Lower leg skin (tissue), 3 donors: ENCODE data around the gene RPL29.

Source experiments
- POLR2A ChIP-seq, 2 donors: fragments of 450-650 bp; IDR thresholded peaks; one replicate each; pipeline ENCODE4 v1.6.1; 2016 to 2017; ENCODE audit warnings: antibody characterized with exemption in 2 of 2, mild to moderate bottlenecking in 1 of 2, moderate library complexity in 1 of 2
- TF ChIP-seq, protein P1 (sequence below), 3 donors: fragments of 450-650 bp; IDR thresholded peaks; one replicate each; pipeline ENCODE4 v1.5.1; 2016; ENCODE audit warnings: antibody characterized with exemption in 3 of 3, mild to moderate bottlenecking in 3 of 3, moderate library complexity in 2 of 3

DNA sequence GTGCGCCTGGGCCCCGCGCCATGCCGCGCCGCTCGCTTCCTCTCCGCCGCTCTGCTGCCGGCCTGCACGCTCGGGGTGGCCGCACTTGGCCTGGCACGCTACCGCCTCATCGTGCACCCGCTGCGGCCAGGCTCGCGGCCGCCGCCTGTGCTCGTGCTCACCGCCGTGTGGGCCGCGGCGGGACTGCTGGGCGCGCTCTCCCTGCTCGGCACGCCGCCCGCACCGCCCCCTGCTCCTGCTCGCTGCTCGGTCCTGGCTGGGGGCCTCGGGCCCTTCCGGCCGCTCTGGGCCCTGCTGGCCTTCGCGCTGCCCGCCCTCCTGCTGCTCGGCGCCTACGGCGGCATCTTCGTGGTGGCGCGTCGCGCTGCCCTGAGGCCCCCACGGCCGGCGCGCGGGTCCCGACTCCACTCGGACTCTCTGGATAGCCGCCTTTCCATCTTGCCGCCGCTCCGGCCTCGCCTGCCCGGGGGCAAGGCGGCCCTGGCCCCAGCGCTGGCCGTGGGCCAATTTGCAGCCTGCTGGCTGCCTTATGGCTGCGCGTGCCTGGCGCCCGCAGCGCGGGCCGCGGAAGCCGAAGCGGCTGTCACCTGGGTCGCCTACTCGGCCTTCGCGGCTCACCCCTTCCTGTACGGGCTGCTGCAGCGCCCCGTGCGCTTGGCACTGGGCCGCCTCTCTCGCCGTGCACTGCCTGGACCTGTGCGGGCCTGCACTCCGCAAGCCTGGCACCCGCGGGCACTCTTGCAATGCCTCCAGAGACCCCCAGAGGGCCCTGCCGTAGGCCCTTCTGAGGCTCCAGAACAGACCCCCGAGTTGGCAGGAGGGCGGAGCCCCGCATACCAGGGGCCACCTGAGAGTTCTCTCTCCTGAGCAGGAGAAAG is 39.6 kb downstream of the RPL29 start:
- TF ChIP-seq, protein P1, sequence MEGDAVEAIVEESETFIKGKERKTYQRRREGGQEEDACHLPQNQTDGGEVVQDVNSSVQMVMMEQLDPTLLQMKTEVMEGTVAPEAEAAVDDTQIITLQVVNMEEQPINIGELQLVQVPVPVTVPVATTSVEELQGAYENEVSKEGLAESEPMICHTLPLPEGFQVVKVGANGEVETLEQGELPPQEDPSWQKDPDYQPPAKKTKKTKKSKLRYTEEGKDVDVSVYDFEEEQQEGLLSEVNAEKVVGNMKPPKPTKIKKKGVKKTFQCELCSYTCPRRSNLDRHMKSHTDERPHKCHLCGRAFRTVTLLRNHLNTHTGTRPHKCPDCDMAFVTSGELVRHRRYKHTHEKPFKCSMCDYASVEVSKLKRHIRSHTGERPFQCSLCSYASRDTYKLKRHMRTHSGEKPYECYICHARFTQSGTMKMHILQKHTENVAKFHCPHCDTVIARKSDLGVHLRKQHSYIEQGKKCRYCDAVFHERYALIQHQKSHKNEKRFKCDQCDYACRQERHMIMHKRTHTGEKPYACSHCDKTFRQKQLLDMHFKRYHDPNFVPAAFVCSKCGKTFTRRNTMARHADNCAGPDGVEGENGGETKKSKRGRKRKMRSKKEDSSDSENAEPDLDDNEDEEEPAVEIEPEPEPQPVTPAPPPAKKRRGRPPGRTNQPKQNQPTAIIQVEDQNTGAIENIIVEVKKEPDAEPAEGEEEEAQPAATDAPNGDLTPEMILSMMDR (IDR thresholded peaks at IDR 0.05), result no peak
- no peak for TF ChIP-seq POLR2A (IDR thresholded peaks at IDR 0.05)
